Pancreas (tissue), 10 donors: Measurements from ENCODE around the gene VAC14. TPM values are rescaled to one million over a fixed set of nuclear protein-coding genes. Genes with fewer than 3 reads are reported as not detected.
"Not testable (repeated sequence)": the region's sequence is repeated elsewhere in the genome, so short reads cannot be mapped to it uniquely, and the experiment has no call there.

Experiments used
- ATAC-seq, 4 donors: fragments of 200-7000 bp; cut with Tn5 transposase; one replicate each; pipeline versions ENCODE4 v1.8.0 to v1.9.1; 2020; ENCODE audit warnings: mild to moderate bottlenecking in 4 of 4, moderate library complexity in 4 of 4
- DNase-seq, 6 donors: peaks; one replicate each; pipeline ENCODE4 v3.0.0-alpha.2; 2020
- FAIRE-seq: peaks from 2 replicates; lab custom pipeline; 2012; peaks lifted over from hg19 to GRCh38; lab: Jason Lieb, UNC
- H3K27ac ChIP-seq, 4 donors: fragments of 200-600 bp; sonication (generic); 1 replicate in 3 of 4; 2 replicates in 1 of 4; pipeline versions ENCODE4 v1.5.0 to v1.8.0; 2020
- H3K27me3 ChIP-seq, 4 donors: fragments of 200-600 bp; one replicate each; pipeline ENCODE4 v1.8.0; 2021
- H3K36me3 ChIP-seq, 3 donors: fragments of 200-600 bp; sonication (generic) in 1 of 3; one replicate each; pipeline versions ENCODE4 v1.5.0 to v1.8.0; 2020 to 2021
- H3K4me1 ChIP-seq, 3 donors: fragments of 200-600 bp; one replicate each; pipeline ENCODE4 v1.8.0; 2021
- H3K4me3 ChIP-seq, 4 donors: fragments of 200-600 bp; sonication (generic) in 2 of 4; one replicate each; pipeline versions ENCODE4 v1.5.0 to v1.8.0; 2020 to 2021
- H3K9me3 ChIP-seq, 4 donors: fragments of 200-600 bp; one replicate each; pipeline ENCODE4 v1.8.0; 2021
- WGBS, 2 donors: extraction: QIAGEN DNeasy Blood & Tissue Kit; methylation state at CpG; one replicate each; pipeline ENCODE4 v1.1.7; 2013; 5-methylcytosine and 5-hydroxymethylcytosine counted together
- intact Hi-C, 3 donors: fragments of 100-400 bp; cut with DNase I; formaldehyde crosslinking; loops; one replicate each; pipeline versions ENCODE4 v1.11.1 to v1.14.2; 2022
- polyA plus RNA-seq, 2 donors: library from polyadenylated mRNA; stranded (reverse); fragments of 200-250 nt; gene quantifications; one replicate each; pipeline ENCODE4 v1.2.3, GENCODE V29; 2013
- total RNA-seq, 6 donors: library from RNA; stranded (reverse); fragmentation: NEBNext Ultra II Directional in 4 of 6; extraction: Animal tissue kit (Norgen Biotek cat#: 25700) in 4 of 6; gene quantifications; one replicate each; pipeline versions ENCODE4 v1.2.1 to v1.2.4, GENCODE V29; 2021 to 2023
- TF ChIP-seq, protein P1 (sequence below), 4 donors: fragments of 200-600 bp; sonication (generic) in 3 of 4; IDR thresholded peaks; one replicate each; pipeline versions ENCODE4 v1.5.0 to v1.8.0; 2021; ENCODE audit warnings: antibody characterized with exemption in 4 of 4
- donor health status: healthy with polysubstance abuse.
- donor health status: DM: no; HTN: no; CAD: no; lungs with moderate emphysema.
- donor health status: DM: no; HTN: no; CAD: no.
- donor health status: control.
- donor health status: control.
- donor health status: Bipolar disorder and iron deficiency.
- donor health status: DM: yes; HTN: yes; CAD: no.
- donor health status: DM: no; HTN: no; CAD: no.
- donor health status: DM: no; HTN: no; CAD: no.
- donor health status: DM: yes; HTN: yes; CAD: no.

Gene VAC14
- total and polyA plus RNA-seq, 8 donors = 9.6 to 36.3 (median 14.9) TPM

DNA sequence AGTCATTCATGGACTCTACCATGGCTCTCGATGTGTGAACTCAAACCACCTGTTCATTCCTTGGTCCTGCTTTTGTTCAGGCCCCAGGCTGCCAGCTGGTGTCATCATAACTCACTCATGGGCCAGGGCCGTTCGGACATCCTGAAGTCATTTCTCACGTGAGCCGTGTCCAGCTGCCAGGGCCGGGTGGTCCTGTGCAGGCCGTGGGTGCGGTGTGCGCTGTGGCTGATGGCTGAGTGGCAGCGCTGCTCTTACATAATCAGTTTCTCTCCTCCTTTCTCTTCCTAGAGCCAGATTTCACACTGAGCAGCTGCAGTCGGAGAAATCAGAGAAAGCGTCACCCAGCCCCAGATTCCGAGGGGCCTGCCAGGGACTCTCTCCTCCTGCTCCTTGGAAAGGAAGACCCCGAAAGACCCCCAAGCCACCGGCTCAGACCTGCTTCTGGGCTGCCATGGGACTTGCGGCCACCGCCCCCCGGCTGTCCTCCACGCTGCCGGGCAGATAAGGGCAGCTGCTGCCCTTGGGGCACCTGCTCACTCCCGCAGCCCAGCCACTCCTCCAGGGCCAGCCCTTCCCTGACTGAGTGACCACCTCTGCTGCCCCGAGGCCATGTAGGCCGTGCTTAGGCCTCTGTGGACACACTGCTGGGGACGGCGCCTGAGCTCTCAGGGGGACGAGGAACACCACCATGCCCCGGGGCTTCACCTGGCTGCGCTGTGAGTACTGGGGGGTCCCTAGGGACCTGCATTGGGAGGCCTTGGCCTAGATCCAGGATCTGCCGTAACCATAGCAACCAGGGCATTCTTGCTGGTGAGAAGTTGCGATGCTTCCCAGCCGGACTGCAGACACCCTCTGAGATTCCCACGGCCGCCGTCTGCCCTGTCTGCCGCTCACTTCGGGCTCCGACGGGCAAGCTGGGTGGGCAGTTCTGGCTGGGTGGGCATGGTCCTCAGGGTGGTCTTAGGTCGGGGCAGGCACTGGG lies 154.4 kb downstream of the VAC14 start, which contains the start of gene IL34:
Gene IL34, plus strand, starts transcription at position 300 of the 982 bp plus-strand sequence. Its CDS starts 389 bp downstream, at position 689.
- 56 to 60% methylated on average over 37 to 39 of the region's 39 CpGs for WGBS, 2 donors
- Histone ChIP-seq H3K36me3 (no peaks in the 10 kb centered on the region), H3K9me3 (no peaks in the 10 kb centered on the region), H3K27me3 (no peaks in the 10 kb centered on the region), H3K4me1 (no peaks in the 10 kb centered on the region), H3K4me3 (no peak within 1 kb of the TSS), H3K27ac (no peak within 1 kb of the TSS)
- FAIRE-seq = no peak
- ATAC-seq = peak; percentile 44 to 67 (median 50)
- TF ChIP-seq, protein P1, sequence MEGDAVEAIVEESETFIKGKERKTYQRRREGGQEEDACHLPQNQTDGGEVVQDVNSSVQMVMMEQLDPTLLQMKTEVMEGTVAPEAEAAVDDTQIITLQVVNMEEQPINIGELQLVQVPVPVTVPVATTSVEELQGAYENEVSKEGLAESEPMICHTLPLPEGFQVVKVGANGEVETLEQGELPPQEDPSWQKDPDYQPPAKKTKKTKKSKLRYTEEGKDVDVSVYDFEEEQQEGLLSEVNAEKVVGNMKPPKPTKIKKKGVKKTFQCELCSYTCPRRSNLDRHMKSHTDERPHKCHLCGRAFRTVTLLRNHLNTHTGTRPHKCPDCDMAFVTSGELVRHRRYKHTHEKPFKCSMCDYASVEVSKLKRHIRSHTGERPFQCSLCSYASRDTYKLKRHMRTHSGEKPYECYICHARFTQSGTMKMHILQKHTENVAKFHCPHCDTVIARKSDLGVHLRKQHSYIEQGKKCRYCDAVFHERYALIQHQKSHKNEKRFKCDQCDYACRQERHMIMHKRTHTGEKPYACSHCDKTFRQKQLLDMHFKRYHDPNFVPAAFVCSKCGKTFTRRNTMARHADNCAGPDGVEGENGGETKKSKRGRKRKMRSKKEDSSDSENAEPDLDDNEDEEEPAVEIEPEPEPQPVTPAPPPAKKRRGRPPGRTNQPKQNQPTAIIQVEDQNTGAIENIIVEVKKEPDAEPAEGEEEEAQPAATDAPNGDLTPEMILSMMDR (IDR thresholded peaks at IDR 0.05) = no peak
- intact Hi-C loops = loop anchor here in 1 of 3 donors (10.0 kb wide), 1 partner anchor 112 kb away; no protein-coding TSS in a partner anchor
- DNase-seq = peak in 3 of 6 donors; percentile 25 to 69 (median 58)

DNA sequence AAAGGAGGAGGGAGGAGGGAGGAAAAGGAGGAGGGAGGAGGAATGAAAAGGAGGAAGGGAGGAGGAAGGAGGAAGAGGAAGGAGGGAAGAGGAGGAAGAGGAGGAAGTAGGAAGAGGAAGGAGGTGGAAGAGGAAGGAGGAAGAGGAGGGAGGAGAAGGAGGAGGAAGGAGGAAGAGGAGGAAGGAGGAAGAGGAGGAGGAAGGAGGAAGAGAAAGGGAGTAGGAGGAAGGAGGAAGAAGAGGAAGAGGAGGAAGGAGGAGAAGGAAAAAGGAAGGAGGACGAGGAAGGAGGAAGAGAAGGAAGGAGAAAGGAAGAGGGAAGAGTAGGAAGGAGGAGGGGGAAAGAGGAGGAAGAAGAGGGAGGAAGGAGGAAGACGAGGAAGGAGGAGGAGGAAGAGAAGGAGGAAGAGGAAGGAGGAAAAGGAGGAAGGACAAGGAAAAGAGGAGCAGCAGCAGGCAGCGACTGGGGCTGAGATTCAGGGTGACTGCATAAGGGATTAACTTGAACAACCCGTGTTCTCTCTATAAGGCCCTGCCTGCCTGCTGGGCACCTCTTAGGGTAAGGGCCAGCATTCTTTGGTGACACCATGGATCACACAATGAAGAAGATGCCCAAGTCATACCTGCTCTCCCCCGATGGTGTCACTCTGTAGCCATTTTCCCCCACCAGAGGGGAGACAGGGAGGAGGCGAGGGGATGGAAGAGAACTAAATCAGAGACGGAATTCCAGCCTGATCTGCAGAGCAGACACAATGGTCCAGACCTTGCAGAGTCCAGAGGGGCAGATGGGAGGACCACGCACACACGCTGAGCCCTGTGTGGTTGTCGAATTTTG lies 156.0 kb downstream of the VAC14 start:
- no peak for FAIRE-seq
- no peak for DNase-seq
- Histone ChIP-seq H3K9me3 (no peaks in the 10 kb centered on the region), H3K4me1 (no peaks in the 10 kb centered on the region), H3K27ac (no peak overlapping the region), H3K27me3 (no peaks in the 10 kb centered on the region), H3K36me3 (no peaks in the 10 kb centered on the region), H3K4me3 (no peak overlapping the region)
- TF ChIP-seq, protein P1 (IDR thresholded peaks at IDR 0.05) = no peak
- intact Hi-C loops = loop anchor here in 1 of 3 donors (10.0 kb wide), 1 partner anchor 110 kb away; no protein-coding TSS in a partner anchor
- WGBS, 2 donors = 64 to 82% methylated on average over 10 of the region's 10 CpGs
- ATAC-seq = no peak

DNA sequence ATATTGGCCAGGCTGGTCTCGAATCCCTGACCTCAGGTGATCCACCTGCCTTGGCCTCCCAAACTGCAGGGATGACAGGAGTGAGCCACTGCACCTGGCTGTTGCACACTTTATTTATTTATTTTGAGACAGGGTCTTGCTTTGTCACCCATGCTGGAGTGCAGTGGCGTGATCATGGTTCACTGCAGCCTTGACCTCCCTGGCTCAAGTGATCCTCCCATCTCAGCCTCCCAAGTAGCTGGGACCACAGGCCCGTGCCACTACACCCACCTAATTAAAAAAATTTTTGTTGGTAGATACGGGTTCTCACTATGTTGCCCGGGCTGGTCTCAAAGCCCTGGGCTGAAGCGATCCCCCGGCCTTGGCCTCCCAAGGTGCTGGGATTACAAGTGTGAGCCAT lies 157.7 kb downstream of the VAC14 start:
- H3K4me1 ChIP-seq, H3K36me3 ChIP-seq, H3K27me3 ChIP-seq, ATAC-seq, H3K4me3 ChIP-seq, FAIRE-seq, H3K9me3 ChIP-seq, DNase-seq, H3K27ac ChIP-seq: not testable (repeated sequence)
- 72 to 84% methylated on average over 7 of the region's 7 CpGs for WGBS, 2 donors
- intact Hi-C loops = loop anchor here in 1 of 3 donors (10.0 kb wide), 1 partner anchor 108 kb away; no protein-coding TSS in a partner anchor

DNA sequence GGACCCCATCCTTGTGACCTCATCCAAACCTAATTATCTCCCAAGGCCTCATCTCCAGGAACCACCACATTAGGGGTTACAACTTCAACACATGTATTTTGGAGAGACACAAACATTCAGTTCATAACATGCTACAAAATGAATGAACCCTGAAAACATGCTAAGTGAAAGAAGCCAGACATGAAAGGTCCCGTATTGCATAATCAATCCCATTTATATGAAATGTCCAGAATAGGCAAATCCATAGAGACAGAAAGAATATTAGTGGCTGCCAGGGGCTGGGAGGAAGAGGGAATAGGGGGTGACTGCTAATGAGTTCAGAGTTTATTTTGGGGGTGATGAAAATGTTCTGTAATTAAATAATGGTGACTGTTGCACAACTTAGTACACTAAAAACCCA lies 158.3 kb downstream of the VAC14 start:
- no peaks in the 10 kb centered on the region for H3K4me1 ChIP-seq
- H3K36me3 ChIP-seq = no peaks in the 10 kb centered on the region
- TF ChIP-seq, protein P1 (IDR thresholded peaks at IDR 0.05) = no peak
- 75 to 80% methylated on average over 1 of the region's 1 CpG for WGBS, 2 donors
- DNase-seq (no peak), ATAC-seq (no peak), FAIRE-seq (no peak)
- no peaks in the 10 kb centered on the region for H3K27me3 ChIP-seq
- H3K27ac ChIP-seq = no peak overlapping the region
- no peaks in the 10 kb centered on the region for H3K9me3 ChIP-seq
- no peak overlapping the region for H3K4me3 ChIP-seq
- intact Hi-C loops = loop anchor here in 1 of 3 donors (10.0 kb wide), 1 partner anchor 108 kb away; no protein-coding TSS in a partner anchor
